Measurements from ENCODE around the gene NT5C.

NT5C gene

GRCh38 chr17:75114552-75115314, 16.8 kb downstream of the NT5C start:
- no peak for DNase-seq

GRCh38 chr17:75113798-75114551, 17.6 kb downstream of the NT5C start:
- peak; percentile 95 for DNase-seq

DNA sequence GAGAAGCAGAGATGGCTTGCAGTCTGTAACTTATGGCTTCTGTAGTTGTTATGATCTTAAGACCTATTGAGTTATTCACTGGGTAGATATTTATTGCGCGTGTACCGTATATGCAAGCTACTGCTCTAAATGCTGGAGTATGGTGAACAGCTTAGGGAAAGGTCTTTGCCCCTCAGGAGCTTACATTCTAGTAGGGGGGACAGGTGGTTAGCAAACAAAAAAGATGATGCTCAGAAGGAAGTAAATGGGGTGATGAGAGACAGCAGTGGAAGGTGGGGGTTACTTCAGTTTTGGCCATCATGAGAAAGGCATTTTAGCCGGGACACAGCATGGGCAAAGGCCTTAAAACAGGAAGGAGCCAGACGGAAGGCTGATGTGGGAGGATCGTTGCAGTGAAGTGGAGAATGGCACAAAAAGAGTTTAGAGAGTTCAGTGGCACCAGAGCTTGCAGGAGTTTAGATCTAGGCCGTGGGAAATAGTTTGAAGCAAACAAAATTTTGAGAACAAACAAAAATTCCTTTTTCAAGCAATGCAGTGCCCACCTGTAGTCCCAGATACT, 19.7 kb downstream of the NT5C start:
- DNase-seq, result no peak

- DNase-seq, result peak; percentile 20
Observed at GRCh38 chr17:75110234-75110937, 21.2 kb downstream of the NT5C start.

DNA sequence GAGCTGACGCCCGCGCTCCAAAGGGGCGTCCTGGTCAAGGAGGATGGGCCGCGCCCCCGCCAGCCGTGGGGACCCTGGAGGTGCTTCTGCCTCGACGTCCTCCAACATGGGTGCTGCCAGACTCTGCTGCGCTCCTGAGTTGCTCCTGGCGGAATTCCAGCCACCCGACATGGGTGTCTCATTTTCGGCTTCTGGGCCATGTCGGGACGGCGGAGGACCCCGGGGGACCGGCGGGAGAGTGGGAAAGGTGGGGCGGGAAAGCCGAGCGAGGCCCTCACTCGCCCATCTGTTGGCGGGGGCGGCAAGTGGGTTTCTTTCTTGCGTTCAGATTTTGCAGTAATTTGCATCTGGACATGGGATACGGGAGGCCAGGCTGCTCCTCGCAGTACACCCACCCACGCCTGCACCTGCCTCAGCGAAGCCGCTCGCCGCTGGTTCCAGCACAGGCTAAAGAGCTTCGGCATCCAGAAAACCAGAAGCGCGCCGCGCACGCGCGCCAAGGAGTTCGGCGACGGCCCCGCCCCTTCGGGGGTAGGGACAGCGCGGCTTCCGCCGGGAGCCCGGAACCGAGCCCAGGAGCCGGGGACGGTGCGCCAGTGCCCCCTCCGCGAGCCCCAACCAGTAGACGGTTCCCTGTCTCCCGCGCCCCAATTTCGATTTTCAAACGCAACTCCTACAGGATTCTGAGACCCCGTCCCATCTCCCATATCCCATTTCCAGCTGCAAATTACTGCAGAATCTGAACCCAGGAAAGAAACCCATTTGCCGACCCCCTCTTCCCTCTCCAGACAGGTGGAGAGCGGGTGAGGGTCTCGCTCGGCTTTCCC, 21.9 kb downstream of the NT5C start, which contains the start of gene ARMC7:
Gene ARMC7, plus strand, starts transcription at position 563 of the 827 bp plus-strand sequence. CDS start 320 bp downstream, outside the sequence.
- DNase-seq, result peak; percentile 95

DNA sequence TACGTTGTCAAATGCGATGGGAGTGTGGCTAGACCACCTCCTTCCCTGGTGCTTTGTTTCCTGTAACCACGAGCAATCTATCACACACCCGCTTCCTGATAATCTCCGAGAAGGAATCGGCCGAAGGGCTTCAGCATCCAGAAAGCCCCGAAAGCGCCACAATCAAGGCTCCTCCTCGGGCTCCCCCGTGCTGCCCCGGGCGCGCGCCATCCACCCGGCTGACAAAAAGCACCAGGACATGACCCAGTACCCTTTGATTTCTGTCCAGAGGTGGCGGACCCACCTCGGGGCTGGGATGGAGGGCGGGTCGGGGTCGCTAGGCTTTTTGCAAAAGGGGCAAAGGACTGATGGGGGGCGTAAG, 22.5 kb downstream of the NT5C start:
- DNase-seq, result no peak

GRCh38 chr17:75108193-75108592, 23.3 kb downstream of the NT5C start:
- no peak for DNase-seq

DNA sequence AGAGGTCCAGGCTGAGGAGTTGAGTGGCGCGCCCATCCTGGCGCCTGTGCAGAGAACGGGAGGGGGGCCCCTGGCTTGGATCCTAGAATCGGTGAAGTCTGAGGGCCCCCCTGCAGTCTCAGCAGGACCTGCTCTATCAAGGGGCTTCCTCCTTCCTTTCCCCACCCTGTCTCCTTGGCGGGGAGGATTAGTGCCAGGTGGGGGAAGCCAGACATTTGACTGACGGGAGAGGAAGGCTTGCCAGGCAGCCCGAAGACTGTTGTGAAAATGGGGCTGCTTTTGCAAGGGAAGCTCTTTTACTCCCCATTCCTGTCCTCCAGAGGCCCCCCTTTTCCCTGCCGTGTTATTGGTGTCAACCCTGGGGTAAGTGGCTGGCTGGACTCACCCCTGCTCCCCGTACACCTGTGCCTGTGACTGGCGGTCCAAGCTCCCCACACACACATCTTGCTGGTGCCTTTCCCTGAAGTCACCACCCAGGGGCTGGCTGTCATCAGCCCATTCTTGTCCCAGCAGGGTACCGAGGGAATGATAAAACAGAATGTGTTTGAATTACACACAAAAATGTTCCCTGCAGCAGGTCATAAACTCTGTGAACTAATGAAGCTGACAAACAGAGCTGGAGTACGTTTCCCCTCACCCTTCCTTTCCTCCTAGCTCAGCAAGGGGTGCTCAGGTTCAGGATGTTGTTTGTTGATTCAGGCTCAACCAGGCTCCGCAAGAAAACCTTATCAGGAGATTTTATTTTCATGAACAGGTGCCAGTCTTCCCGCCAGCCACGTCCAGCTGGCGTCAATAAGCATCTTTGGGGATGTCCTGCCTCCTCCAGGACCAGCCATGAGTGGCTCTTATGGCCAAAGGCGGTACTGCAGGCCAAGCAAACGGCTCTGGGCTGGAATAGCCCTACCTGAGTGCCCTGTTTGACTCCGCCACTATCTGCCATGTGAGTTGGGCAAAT, 26.1 kb downstream of the NT5C start:
- DNase-seq, result peak; percentile 42

- no peak for DNase-seq
Observed at GRCh38 chr17:75103601-75104554, 27.7 kb downstream of the NT5C start.

- DNase-seq, result no peak
Observed at GRCh38 chr17:75102385-75102821, 29.1 kb downstream of the NT5C start.

- DNase-seq, result no peak
Observed at GRCh38 chr17:75099881-75100595, 31.5 kb downstream of the NT5C start.

GRCh38 chr17:75098861-75099260, 32.7 kb downstream of the NT5C start:
- DNase-seq, result no peak

- no peak for DNase-seq
Observed at GRCh38 chr17:75097865-75098264, 33.7 kb downstream of the NT5C start.

- DNase-seq, result no peak
Observed at GRCh38 chr17:75096082-75096625, 35.4 kb downstream of the NT5C start.

DNA sequence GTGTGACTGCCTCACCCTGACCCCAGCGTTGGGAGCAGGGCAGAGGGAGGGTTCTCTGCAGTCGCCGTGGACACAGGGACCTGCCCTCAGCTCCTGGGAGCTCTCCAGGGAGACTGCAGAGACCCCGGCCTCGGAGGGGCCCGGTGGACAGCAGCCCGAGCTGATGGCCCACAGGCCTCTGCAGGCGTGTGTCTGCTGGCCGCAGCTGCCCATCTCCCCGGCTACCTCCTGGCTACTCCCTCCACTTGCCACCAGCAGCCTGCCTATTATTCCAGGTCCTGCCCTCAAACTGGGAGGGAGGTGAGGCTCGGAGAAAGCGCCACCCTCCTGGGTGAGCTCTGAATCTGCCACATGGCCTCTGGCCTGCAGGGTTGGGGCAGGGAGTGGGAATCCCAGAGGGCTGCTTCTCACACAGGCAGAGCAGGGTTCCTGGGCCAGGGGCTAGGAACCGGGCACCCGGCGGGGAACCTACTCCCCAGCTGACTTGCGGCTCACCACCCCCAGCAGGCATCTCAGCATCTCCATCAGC, 36.6 kb downstream of the NT5C start:
- DNase-seq, result no peak

- DNase-seq, result no peak
Observed at GRCh38 chr17:75093548-75094158, 37.9 kb downstream of the NT5C start.

DNA sequence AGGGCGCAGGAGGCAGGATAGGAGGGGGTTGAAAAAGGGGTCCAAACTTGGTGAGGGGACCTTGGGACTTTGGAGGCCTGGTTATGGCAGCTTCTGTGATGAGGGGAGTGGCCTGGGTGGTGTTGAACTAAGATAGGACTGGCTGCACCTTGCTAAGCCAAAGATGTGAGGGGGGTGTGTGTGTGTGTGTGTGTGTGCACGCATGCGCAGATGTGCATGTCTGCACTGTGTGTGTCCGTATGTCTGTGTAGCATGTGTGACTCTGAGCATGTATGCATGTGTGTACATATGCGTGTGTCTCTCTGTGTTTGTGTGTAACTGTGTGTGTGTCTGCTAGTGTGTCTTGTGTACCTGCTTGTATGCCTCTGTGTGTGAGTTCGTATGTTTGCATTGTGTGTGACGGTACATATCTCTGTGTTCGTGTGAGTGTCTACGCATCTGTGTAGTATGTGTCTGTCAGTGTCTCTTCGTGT, 39.7 kb downstream of the NT5C start:
- no peak for DNase-seq
